CD4-positive, CD25-positive, alpha-beta regulatory T cell (primary cell): ENCODE data around the gene SUPT6H. TPM values are rescaled to one million over a fixed set of nuclear protein-coding genes. Genes with fewer than 3 reads are reported as not detected.

Experiments
- ATAC-seq, 2 donors: fragments of 150-1000 bp; cut with Tn5 transposase; one replicate each; pipeline ENCODE4 v1.10.0; 2021; ENCODE audit warnings: low read depth in 2 of 2, moderate number of reproducible peaks in 2 of 2, moderate library complexity in 1 of 2
- DNase-seq, 3 donors: peaks; one replicate each; pipeline versions ENCODE4 v3.0.0 to v3.0.0-alpha.2; 2012 to 2022; ENCODE audit warnings: mixed read lengths in 1 of 3
- H3K27ac ChIP-seq: one replicate; pipeline ENCODE4 v1.7.0; 2013; ENCODE audit warnings: mild to moderate bottlenecking, low read length; ENCODE audit not compliant: insufficient read depth, poor library complexity, severe bottlenecking
- H3K27me3 ChIP-seq: one replicate; pipeline ENCODE4 v1.7.0; 2013; ENCODE audit warnings: low read length; ENCODE audit not compliant: control insufficient read depth, insufficient read depth
- H3K36me3 ChIP-seq: one replicate; pipeline ENCODE4 v1.7.0; 2013; ENCODE audit warnings: mild to moderate bottlenecking, low read length, moderate library complexity; ENCODE audit not compliant: control insufficient read depth, insufficient read depth
- H3K4me1 ChIP-seq: 2 replicates; pipeline ENCODE4 v1.7.0; 2013; ENCODE audit warnings: mild to moderate bottlenecking, low read length; ENCODE audit not compliant: insufficient read depth, control insufficient read depth, poor library complexity, severe bottlenecking
- H3K4me3 ChIP-seq: one replicate; pipeline ENCODE4 v1.7.0; 2013; ENCODE audit warnings: low read depth, mild to moderate bottlenecking, low read length, moderate library complexity
- H3K9me3 ChIP-seq, 2 experiments: 1 replicate in 1 of 2; 2 replicates in 1 of 2; pipeline ENCODE4 v1.7.0; 2013; ENCODE audit warnings: low read length in 2 of 2, mild to moderate bottlenecking in 1 of 2, moderate library complexity in 1 of 2; ENCODE audit not compliant: control insufficient read depth in 2 of 2
- H3K27ac Mint-ChIP-seq, 3 donors: one replicate each; pipeline ENCODE4 v1.8.0; 2020 to 2022; ENCODE audit warnings: mild to moderate bottlenecking in 3 of 3, mixed read lengths in 3 of 3, moderate library complexity in 2 of 3
- H3K27me3 Mint-ChIP-seq: one replicate; pipeline ENCODE4 v1.8.0; 2022; ENCODE audit warnings: mild to moderate bottlenecking, mixed read lengths
- H3K36me3 Mint-ChIP-seq: one replicate; pipeline ENCODE4 v1.8.0; 2020; ENCODE audit warnings: mixed read lengths
- H3K4me1 Mint-ChIP-seq, 4 donors: one replicate each; pipeline ENCODE4 v1.8.0; 2020 to 2022; ENCODE audit warnings: mixed read lengths in 4 of 4, mild to moderate bottlenecking in 1 of 4
- H3K4me3 Mint-ChIP-seq, 4 donors: one replicate each; pipeline ENCODE4 v1.8.0; 2020 to 2022; ENCODE audit warnings: mild to moderate bottlenecking in 4 of 4, mixed read lengths in 4 of 4, moderate library complexity in 3 of 4
- H3K9me3 Mint-ChIP-seq, 7 donors: one replicate each; pipeline ENCODE4 v1.8.0; 2020 to 2022; ENCODE audit warnings: mixed read lengths in 7 of 7, mild to moderate bottlenecking in 3 of 7, moderate library complexity in 2 of 7
- polyA plus RNA-seq, 4 donors: library from polyadenylated mRNA; unstranded; fragments of 300-500 nt; fragmentation: Illumina TruSeq; gene quantifications; one replicate each; pipeline ENCODE4 v1.2.3, GENCODE V29; 2021
- total RNA-seq: library from RNA; stranded (reverse); gene quantifications from one replicate; pipeline ENCODE4 v1.2.3, GENCODE V29; 2022

The SUPT6H gene
- total and polyA plus RNA-seq, 5 donors from 2014 or later: 8.3 to 167 (median 8.9) TPM

- Histone ChIP-seq H3K9me3 (no peaks in the 10 kb centered on the region), H3K27ac (no peak overlapping the region), H3K4me1 (peaks cover 9% of the 10 kb centered on the region), H3K4me3 (no peak overlapping the region), H3K36me3 (peaks cover 70% of the 10 kb centered on the region), H3K27me3 (no peaks in the 10 kb centered on the region)
- Mint-ChIP-seq H3K4me1 (peaks cover 2 to 35% (median 30%) of the 10 kb centered on the region in 4 donors), H3K9me3 (no peaks in the 10 kb centered on the region), H3K27me3 (no peaks in the 10 kb centered on the region), H3K4me3 (no peak overlapping the region), H3K27ac (peak overlapping the region in 1 of 3 donors; percentile 23), H3K36me3 (peaks cover 44% of the 10 kb centered on the region)
- ATAC-seq (no peak), DNase-seq (no peak)
These were observed 7.9 kb downstream of the SUPT6H start for GRCh38 chr17:28669918-28670317.

GRCh38 chr17:28675490-28675889, 13.5 kb downstream of the SUPT6H start:
- Mint-ChIP-seq H3K9me3 (no peaks in the 10 kb centered on the region), H3K4me1 (peaks cover 0 to 10% (median 5%) of the 10 kb centered on the region in 4 donors), H3K27ac (no peak overlapping the region), H3K4me3 (no peak overlapping the region), H3K36me3 (peaks cover 58% of the 10 kb centered on the region), H3K27me3 (no peaks in the 10 kb centered on the region)
- ATAC-seq (no peak), DNase-seq (no peak)
- Histone ChIP-seq H3K27me3 (no peaks in the 10 kb centered on the region), H3K4me1 (no peaks in the 10 kb centered on the region), H3K9me3 (no peaks in the 10 kb centered on the region), H3K36me3 (peaks cover 88% of the 10 kb centered on the region), H3K27ac (no peak overlapping the region), H3K4me3 (no peak overlapping the region)

- H3K36me3 ChIP-seq: peaks cover 90% of the 10 kb centered on the region
- peak in 2 of 3 donors; percentile 2 to 40 for DNase-seq
- peak overlapping the region in 1 of 4 donors; percentile 34 for H3K4me3 Mint-ChIP-seq
- H3K27me3 ChIP-seq: no peaks in the 10 kb centered on the region
- ATAC-seq: no peak
- no peaks in the 10 kb centered on the region for H3K9me3 Mint-ChIP-seq
- no peaks in the 10 kb centered on the region for H3K4me1 ChIP-seq
- no peaks in the 10 kb centered on the region for H3K27me3 Mint-ChIP-seq
- no peak overlapping the region for H3K27ac ChIP-seq
- peaks cover 0 to 8% (median 4%) of the 10 kb centered on the region in 4 donors for H3K4me1 Mint-ChIP-seq
- peak overlapping the region in 1 of 3 donors; percentile 5 for H3K27ac Mint-ChIP-seq
- peaks cover 56% of the 10 kb centered on the region for H3K36me3 Mint-ChIP-seq
- no peaks in the 10 kb centered on the region for H3K9me3 ChIP-seq
- H3K4me3 ChIP-seq: no peak overlapping the region
These were observed 14.0 kb downstream of the SUPT6H start for GRCh38 chr17:28675980-28676379.

- Mint-ChIP-seq H3K27me3 (no peaks in the 10 kb centered on the region), H3K4me1 (peaks cover 0 to 2% (median 0%) of the 10 kb centered on the region in 4 donors), H3K4me3 (no peak overlapping the region), H3K36me3 (peaks cover 42% of the 10 kb centered on the region), H3K27ac (no peak overlapping the region), H3K9me3 (no peaks in the 10 kb centered on the region)
- H3K4me1 ChIP-seq: no peaks in the 10 kb centered on the region
- H3K9me3 ChIP-seq: no peaks in the 10 kb centered on the region
- no peaks in the 10 kb centered on the region for H3K27me3 ChIP-seq
- H3K36me3 ChIP-seq: peaks cover 91% of the 10 kb centered on the region
- DNase-seq: no peak
- no peak overlapping the region for H3K27ac ChIP-seq
- H3K4me3 ChIP-seq: no peak overlapping the region
- ATAC-seq: no peak
These were observed 20.6 kb downstream of the SUPT6H start for GRCh38 chr17:28682655-28683054.

- ATAC-seq (no peak), DNase-seq (no peak)
- H3K4me1 Mint-ChIP-seq: peaks cover 0 to 2% (median 0%) of the 10 kb centered on the region in 4 donors
- H3K9me3 Mint-ChIP-seq: no peaks in the 10 kb centered on the region
- H3K36me3 Mint-ChIP-seq: peaks cover 52% of the 10 kb centered on the region
- peaks cover 96% of the 10 kb centered on the region for H3K36me3 ChIP-seq
- no peaks in the 10 kb centered on the region for H3K27me3 ChIP-seq
- peak overlapping the region in 1 of 3 donors; percentile 66 for H3K27ac Mint-ChIP-seq
- no peak overlapping the region for H3K27ac ChIP-seq
- no peaks in the 10 kb centered on the region for H3K9me3 ChIP-seq
- H3K27me3 Mint-ChIP-seq: no peaks in the 10 kb centered on the region
- no peak overlapping the region for H3K4me3 Mint-ChIP-seq
- H3K4me1 ChIP-seq: no peaks in the 10 kb centered on the region
- no peak overlapping the region for H3K4me3 ChIP-seq
These were observed 23.0 kb downstream of the SUPT6H start for GRCh38 chr17:28684963-28685362.

GRCh38 chr17:28685366-28685765, 23.4 kb downstream of the SUPT6H start:
- Mint-ChIP-seq H3K27me3 (no peaks in the 10 kb centered on the region), H3K27ac (peak overlapping the region in 1 of 3 donors; percentile 66), H3K9me3 (no peaks in the 10 kb centered on the region), H3K4me1 (peaks cover 0 to 2% (median 0%) of the 10 kb centered on the region in 4 donors), H3K4me3 (no peak overlapping the region), H3K36me3 (peaks cover 55% of the 10 kb centered on the region)
- ATAC-seq (no peak), DNase-seq (no peak)
- no peak overlapping the region for H3K27ac ChIP-seq
- no peaks in the 10 kb centered on the region for H3K4me1 ChIP-seq
- no peak overlapping the region for H3K4me3 ChIP-seq
- no peaks in the 10 kb centered on the region for H3K9me3 ChIP-seq
- H3K27me3 ChIP-seq: no peaks in the 10 kb centered on the region
- peaks cover 98% of the 10 kb centered on the region for H3K36me3 ChIP-seq

- no peak for ATAC-seq
- Histone ChIP-seq H3K9me3 (no peaks in the 10 kb centered on the region), H3K36me3 (peaks cover 96% of the 10 kb centered on the region), H3K4me3 (no peak overlapping the region), H3K27me3 (no peaks in the 10 kb centered on the region), H3K4me1 (no peaks in the 10 kb centered on the region), H3K27ac (no peak overlapping the region)
- H3K36me3 Mint-ChIP-seq: peaks cover 52% of the 10 kb centered on the region
- H3K27ac Mint-ChIP-seq: no peak overlapping the region
- no peaks in the 10 kb centered on the region for H3K9me3 Mint-ChIP-seq
- peaks cover 0 to 2% (median 0%) of the 10 kb centered on the region in 4 donors for H3K4me1 Mint-ChIP-seq
- no peak overlapping the region for H3K4me3 Mint-ChIP-seq
- DNase-seq: no peak
- H3K27me3 Mint-ChIP-seq: no peaks in the 10 kb centered on the region
These were observed 24.3 kb downstream of the SUPT6H start for GRCh38 chr17:28686296-28686695.

GRCh38 chr17:28688481-28688880, 26.5 kb downstream of the SUPT6H start:
- H3K4me1 ChIP-seq: no peaks in the 10 kb centered on the region
- H3K27me3 ChIP-seq: no peaks in the 10 kb centered on the region
- ATAC-seq: no peak
- Mint-ChIP-seq H3K27me3 (no peaks in the 10 kb centered on the region), H3K36me3 (peaks cover 48% of the 10 kb centered on the region), H3K27ac (peak overlapping the region in 1 of 3 donors; percentile 49), H3K4me1 (peaks cover 0 to 2% (median 0%) of the 10 kb centered on the region in 4 donors), H3K4me3 (no peak overlapping the region), H3K9me3 (no peaks in the 10 kb centered on the region)
- H3K27ac ChIP-seq: no peak overlapping the region
- H3K36me3 ChIP-seq: peaks cover 86% of the 10 kb centered on the region
- H3K9me3 ChIP-seq: no peaks in the 10 kb centered on the region
- DNase-seq: no peak
- H3K4me3 ChIP-seq: no peak overlapping the region
